ENCODE results near the gene RABGAP1.
"Not testable (repeated sequence)": the region's sequence is repeated elsewhere in the genome, so short reads cannot be mapped to it uniquely, and the experiment has no call there.

The RABGAP1 gene

DNA sequence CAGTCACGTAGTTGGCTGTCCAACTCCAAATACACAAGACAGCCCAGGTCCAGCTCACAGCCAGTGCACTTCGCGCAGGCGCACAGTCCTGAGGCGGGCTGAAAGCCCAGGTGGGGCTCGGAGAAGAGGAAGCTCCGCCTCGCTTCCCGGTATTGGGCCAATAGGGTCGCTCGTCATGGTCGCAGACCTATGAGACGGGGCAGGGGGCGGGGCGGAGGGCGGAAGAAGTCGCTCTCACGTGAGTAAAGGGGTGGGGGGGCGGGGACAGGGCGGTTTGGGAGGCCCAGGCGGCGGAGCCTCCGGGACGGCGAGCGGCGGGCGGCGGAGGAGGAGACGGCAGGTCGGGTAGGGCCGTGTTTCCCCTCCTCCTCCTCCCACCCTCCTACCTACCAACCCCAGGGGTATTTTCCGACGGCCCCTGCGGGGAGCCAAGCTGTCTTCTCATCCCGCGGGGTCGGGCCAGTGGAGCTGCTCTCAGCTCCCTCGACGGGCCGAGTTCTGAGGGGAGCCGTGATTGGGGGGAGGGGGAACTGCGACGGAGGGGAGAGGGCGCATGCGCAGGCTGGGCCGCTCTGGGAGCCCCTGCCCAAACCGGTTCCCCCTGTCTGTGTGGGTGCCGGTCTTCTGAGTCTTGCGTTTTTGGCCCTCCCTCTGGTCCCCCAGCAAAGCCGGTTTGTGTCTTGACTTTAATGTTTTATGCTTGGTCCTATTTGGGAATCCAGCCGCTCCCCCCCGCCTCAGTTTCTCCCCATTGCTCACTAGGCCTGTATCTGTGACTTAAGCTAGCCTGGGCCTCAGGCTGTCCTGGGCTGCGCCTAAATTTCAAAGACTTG lies at the start of gene RABGAP1:
Gene RABGAP1, plus strand, starts transcription at position 272 of the 833 bp plus-strand sequence. CDS start 16,040 bp downstream, outside the sequence.
- DNase-seq (ENCODE audit: low read depth), result peak; percentile 97

- DNase-seq (ENCODE audit: low read depth), result no peak
Observed at GRCh38 chr9:122897969-122898368, 42.9 kb upstream of the RABGAP1 start.

- no peak for DNase-seq (ENCODE audit: low read depth)
Observed at GRCh38 chr9:122900791-122901190, 40.0 kb upstream of the RABGAP1 start.

DNA sequence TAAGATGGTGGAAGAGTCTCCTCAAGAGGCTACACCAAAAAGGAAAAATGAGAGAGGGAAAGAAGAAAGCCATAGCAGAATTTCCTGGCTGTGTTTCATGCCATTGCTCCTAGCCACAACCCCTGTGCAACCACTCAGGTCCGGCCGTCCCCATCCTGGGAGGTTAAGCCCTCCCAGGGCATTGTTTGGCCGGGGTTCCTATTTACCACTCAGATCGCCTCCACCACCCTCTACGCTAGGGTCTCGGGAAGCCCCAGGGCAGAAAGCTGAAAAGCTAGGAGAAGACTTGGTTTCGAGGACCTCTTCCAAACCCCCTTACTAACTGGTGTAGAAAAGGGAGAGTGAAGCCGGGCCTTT lies 36.4 kb upstream of the RABGAP1 start:
- DNase-seq (ENCODE audit: low read depth), result no peak

DNA sequence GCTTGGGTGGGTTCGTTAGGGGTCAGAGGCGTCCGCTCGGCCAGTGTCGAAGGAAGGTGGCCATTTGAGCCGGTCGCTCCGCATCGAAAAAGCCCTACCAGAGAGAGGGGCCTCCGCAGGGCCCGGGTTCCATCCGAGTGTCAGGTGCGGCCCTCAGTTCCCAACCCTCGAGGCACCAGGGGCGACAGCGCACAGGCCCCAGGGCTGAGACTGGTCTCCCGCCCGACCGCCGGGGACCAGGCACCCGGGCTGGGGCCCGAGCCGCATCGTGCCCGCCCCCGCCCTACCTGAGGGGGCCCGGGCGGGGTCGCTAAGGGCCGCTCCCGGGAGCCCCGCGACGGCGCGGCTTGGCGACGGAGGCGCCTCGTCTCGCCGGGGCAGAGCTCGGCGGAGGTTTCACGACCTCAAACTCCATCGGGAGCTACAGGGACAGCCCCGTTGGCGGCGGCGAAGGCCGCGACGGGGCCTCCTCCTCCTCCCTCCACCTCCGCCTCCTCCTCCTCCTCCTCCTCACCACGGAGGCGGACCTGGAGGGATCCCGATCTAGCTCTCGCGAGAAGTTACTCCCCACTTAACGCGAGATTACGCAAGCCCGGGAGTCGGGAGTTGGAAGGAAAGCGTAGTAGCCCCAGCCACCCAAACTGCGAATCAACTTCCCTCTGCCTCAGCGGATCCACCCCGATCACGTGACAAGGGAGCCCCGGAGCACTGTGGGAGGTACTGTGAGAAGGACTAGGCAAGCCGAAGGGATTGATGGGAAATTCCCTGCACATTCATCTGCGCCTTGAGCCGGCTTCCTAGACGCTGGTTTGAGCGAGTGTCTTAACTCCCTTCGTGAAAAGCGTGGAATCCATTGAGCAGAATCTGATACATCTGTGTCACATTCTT lies 35.8 kb upstream of the RABGAP1 start, which contains the start of gene RC3H2:
Gene RC3H2, minus strand, starts transcription at position 537 of the 888 bp plus-strand sequence. CDS start 7,850 bp downstream, outside the sequence.
- peak; percentile 94 for DNase-seq (ENCODE audit: low read depth)

DNA sequence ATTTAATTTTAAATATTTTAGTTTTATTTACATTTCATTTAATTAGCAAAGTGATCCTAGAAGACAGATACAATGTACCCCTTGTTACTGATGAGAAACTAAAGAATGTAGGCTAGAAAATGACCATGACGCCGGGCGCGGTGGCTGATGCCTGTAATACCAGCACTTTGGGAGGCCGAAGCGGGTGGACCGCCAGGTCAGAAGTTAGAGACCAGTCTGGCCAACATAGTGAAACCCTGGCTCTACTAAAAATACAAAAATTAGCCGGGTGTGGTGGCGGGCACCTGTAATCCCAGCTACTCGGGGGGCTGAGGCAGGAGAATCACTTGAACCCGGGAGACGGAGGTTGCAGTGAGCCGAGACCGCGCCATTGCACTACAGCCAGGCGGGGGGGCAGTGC lies 34.7 kb upstream of the RABGAP1 start:
- not testable (repeated sequence) for DNase-seq (ENCODE audit: low read depth)

DNA sequence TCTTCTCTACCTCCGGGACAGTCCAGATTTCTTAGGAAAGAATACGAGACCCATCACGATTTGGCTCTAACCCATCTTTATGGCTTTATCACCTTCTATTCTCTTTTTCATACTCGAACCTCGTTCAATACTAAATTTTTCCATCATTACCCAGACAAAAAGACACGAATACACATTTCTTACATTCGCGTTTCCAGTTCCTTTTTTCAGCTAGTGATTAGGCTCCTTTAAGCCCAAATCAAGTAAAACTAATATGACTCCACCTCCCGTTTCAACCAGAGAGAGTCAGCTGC lies 28.2 kb upstream of the RABGAP1 start:
- DNase-seq (ENCODE audit: low read depth), result no peak

DNA sequence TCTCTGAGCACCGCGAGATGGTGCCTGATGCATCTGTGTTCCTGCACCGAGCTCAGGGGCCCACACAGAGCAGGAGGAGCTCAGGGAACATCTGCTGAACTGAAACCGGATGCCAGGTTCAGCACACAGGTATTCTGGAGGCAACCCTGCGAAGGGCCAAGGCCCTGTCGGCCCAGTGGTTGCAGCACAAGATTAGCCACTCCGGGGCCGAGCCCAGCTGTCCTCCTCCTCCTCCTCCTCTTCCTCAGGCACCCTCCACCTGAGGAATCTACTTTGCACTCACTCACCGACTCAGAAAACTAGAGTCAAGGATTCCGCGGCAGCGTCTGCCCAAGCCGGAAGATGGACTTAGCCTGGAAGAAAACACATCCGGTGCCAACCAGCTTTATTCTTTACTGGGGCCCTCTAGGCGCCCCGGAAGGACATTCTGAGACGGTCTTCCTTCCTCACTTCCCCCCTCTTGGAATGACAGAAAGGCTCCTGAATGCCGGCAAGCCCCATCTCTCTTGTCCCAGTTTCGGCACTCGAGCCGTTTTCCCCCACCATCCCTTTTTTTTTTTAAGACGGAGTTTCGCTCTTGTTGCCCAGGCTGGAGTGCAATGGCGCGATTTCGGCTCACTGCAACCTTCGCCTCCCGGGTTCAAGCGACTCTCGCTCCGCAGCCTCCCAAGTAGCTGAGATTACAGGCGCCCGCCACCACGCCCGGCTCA lies 27.7 kb upstream of the RABGAP1 start, which contains the start of gene ZBTB6:
Gene ZBTB6, minus strand, starts transcription at position 360 of the 710 bp plus-strand sequence. CDS start 1,251 bp downstream, outside the sequence.
- peak; percentile 14 for DNase-seq (ENCODE audit: low read depth)

- no peak for DNase-seq (ENCODE audit: low read depth)
Observed at GRCh38 chr9:122918310-122918709, 22.5 kb upstream of the RABGAP1 start.

DNA sequence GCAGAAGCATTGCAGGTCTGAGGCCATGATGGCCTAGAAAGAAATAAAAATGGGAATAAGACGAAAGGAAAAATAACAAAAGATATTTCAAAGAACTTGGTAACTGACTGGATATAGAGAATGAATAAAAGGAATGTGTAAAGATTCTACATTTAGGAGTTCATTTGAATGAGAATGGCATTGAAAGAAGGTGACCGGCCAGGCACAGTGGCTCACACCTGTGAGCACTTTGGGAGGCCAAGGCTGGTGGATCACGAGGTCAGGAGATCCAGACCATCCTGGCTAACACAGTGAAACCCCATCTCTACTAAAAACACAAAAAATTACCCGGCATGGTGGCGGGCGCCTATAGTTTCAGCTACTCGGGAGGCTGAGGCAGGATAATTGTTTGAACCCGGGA lies 18.1 kb upstream of the RABGAP1 start:
- DNase-seq (ENCODE audit: low read depth), result no peak

DNA sequence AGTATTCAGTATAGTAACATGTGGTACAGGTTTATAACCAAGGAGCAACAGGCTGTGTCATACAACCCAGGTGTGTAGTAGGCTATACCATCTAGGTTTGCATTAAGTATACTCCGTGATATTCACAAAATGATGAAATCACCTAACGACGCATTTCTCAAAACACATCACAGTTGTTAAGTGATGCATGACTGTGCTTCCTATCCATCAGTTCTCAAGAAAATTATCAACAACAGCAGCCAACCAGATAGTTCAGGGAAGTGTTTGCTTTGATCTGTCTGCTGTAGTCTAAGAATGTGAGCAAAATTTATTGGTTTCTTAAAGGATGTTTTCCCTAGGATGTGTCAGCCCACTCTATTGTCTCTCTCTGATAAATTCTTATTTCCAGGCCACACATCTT lies 16.9 kb upstream of the RABGAP1 start:
- no peak for DNase-seq (ENCODE audit: low read depth)

DNA sequence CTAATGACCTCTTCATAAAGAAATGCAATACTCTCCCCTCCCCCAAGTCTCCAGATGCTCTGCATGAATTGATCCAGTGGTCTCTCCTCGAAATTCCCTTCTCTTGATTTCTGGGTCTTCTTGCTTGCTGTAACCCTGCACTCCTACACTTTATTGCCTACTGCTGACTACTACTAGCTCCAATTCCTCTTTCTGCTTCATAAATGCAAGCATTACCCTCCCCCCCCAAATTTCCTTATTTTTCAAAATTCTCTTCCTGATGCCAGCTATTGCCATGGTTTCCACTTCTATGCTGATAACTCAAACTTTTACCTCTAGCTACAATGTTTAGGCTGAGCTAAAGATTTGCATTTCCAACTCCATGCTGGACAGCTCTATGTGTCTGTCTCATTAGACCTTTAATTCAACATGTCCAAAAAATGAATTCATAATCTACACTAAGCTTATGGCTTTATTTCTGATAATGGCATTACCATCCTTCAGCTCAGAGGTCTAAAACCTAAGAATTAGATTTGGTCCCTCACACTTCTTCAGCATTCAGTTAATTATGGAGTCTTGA lies 10.9 kb upstream of the RABGAP1 start:
- DNase-seq (ENCODE audit: low read depth), result no peak

DNA sequence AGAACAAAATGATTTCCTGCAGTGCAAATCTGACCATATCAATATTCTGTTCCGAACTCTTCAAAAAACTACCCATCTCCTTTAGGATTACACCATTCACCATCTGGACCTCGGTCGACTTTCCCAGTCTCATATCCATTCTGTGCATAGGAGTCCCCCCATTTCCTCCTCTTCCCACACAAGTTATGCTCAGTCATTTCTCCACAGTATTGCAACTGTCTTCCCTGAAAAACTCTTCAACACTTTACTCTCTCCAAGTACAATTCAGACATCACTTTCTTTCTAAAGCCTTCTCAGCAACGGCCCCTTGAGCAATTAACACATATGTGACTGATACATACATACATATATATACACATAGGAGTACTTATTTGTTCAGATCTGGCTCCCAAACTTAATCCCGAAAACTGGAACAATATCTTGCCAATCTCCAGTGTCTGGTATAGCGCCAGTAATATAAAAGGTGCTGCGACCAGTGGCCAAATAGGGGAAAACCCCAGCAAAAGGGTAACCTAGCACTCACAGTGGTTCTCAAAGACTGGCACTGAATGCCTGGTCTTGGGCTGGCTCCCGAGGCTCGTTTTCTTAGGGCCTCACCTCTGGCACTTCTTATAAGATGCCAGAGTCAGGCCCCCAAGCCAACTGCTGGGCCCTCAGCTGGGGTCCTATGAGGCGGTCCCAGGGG lies 10.1 kb upstream of the RABGAP1 start:
- no peak for DNase-seq (ENCODE audit: low read depth)

- peak; percentile 69 for DNase-seq (ENCODE audit: low read depth)
Observed at GRCh38 chr9:122931226-122932121, 9.3 kb upstream of the RABGAP1 start, which contains the start of gene ZBTB26. Gene ZBTB26 (minus strand): TSS chr9:122931512. CDS start chr9:122919934, 11,578 bp downstream.

GRCh38 chr9:122936464-122936863 lies 4.4 kb upstream of the RABGAP1 start:
- no peak for DNase-seq (ENCODE audit: low read depth)

- DNase-seq (ENCODE audit: low read depth), result no peak
Observed at GRCh38 chr9:122936883-122937282, 3.9 kb upstream of the RABGAP1 start.

GRCh38 chr9:122939601-122940000 lies 1.2 kb upstream of the RABGAP1 start:
- no peak for DNase-seq (ENCODE audit: low read depth)

- DNase-seq (ENCODE audit: low read depth), result no peak
Observed at GRCh38 chr9:122940454-122940748, 419 bp upstream of the RABGAP1 start.

DNA sequence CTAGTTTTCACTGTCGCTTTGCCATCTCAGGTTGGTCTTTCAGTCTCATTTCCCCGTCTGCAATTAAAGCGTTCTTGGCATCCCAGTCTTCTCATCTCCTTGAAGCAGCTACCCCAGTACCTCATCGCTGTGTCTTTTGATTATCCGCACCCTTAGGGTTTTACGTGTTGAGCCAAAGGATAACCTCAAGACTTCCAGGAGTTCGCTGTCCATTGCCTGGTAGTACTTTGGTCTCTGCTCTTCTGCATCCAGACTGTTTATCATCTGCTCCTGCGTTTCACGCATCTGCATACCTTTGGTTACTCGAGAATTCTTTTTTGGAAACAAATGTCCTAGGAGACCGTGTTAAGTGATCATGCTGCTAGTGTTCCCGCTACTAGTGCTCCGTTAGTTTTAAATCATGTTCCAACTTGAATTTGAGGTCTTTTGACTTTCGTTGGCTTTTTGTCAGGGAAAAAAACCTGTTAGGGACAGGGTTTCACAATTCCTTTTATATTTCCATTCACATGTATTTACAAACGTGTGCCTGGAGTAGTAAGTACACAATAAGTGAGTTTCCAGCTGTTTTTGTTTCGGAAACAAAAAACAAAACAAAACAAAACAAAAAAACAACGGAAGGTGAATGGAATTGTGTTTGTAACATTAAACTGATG lies 888 bp downstream of the RABGAP1 start:
- no peak for DNase-seq (ENCODE audit: low read depth)
